HepG2 (cell line): ENCODE measurements around the gene FAM89B. TPM values are rescaled to one million over a fixed set of nuclear protein-coding genes. Genes with fewer than 3 reads are reported as not detected.

Experiments
- MYC ChIP-seq: sonication (generic); formaldehyde crosslinking; IDR thresholded peaks from 2 replicates; pipeline ENCODE4 v1.9.0; 2021; ENCODE audit warnings: missing genetic modification reagents, borderline replicate concordance
- NRL ChIP-seq: sonication (generic); formaldehyde crosslinking; IDR thresholded peaks from 2 replicates; pipeline ENCODE4 v1.5.0; 2020; ENCODE audit warnings: missing genetic modification reagents, mild to moderate bottlenecking, moderate library complexity, borderline replicate concordance
- ZNF687 ChIP-seq: sonication (generic); formaldehyde crosslinking; IDR thresholded peaks from 2 replicates; pipeline ENCODE4 v1.5.1; 2020; ENCODE audit warnings: mild to moderate bottlenecking, missing genetic modification reagents, moderate library complexity
- ZNF703 ChIP-seq: sonication (generic); formaldehyde crosslinking; IDR thresholded peaks from 2 replicates; pipeline ENCODE4 v1.5.1; 2020; ENCODE audit warnings: missing genetic modification reagents, mild to moderate bottlenecking, moderate library complexity, borderline replicate concordance
- ZNF770 ChIP-seq: sonication (generic); formaldehyde crosslinking; IDR thresholded peaks from 2 replicates; pipeline ENCODE4 v1.5.0; 2020; ENCODE audit warnings: mild to moderate bottlenecking, missing genetic modification reagents
- polyA plus RNA-seq, 8 experiments: library from polyadenylated mRNA; depleted of rRNA in 3 of 8; stranded (reverse) in 7 of 8; unstranded in 1 of 8; fragments of >200 nt; fragmentation: Illumina TruSeq in 4 of 8; extraction: Trizol in 4 of 8; gene quantifications; 2 replicates each; pipeline versions ENCODE4 v1.2.1 to v1.2.3, GENCODE V29; 2011 to 2016; ENCODE audit warnings: low read depth in 4 of 8, missing spikeins in 1 of 8, mixed read lengths in 1 of 8; ENCODE audit not compliant: insufficient read depth in 1 of 8
- total RNA-seq, 5 experiments: library from RNA; depleted of rRNA; stranded (reverse); fragments of >200 nt; fragmentation: Illumina TruSeq; extraction: Trizol; gene quantifications; 2 replicates each; pipeline ENCODE4 v1.2.3, GENCODE V29; 2016; ENCODE audit warnings: low read depth in 1 of 5

Gene FAM89B
- total and polyA plus RNA-seq, 2 of the 13 experiments (the other 11 are each of a cell fraction or from before 2014, with no cell fraction given): 5.7 to 8.0 TPM

GRCh38 chr11:65558930-65559509 lies 13.3 kb upstream of the FAM89B start (continued):
- TF ChIP-seq ZNF770 (CRISPR knock-in tag) (no peak), ZNF703 (CRISPR knock-in tag) (0 out of 2 replicates have a peak, but pooled peaks have one; percentile 72), MYC (0 out of 2 replicates have a peak, but pooled peaks have one; percentile 16), NRL (CRISPR knock-in tag) (0 out of 2 replicates have a peak, but pooled peaks have one; percentile 41), ZNF687 (CRISPR knock-in tag) (peak; percentile 58; the same call in 1 of the 2 replicates)
